ENCODE measurements around the gene PCDHB15. TPM values are rescaled to one million over a fixed set of nuclear protein-coding genes. Genes with fewer than 3 reads are reported as not detected.
"Not testable (repeated sequence)": the region's sequence is repeated elsewhere in the genome, so short reads cannot be mapped to it uniquely, and the experiment has no call there.

PCDHB15 gene
- 5.8 TPM for total RNA-seq
- long read RNA-seq, full-length matches to known transcripts, result 5 of 5 reads
- long read RNA-seq, partial matches to known transcripts, result 0 of 5 reads
- long read RNA-seq, other reads (novel, unspliced or antisense), result 0 of 5 reads

- intact Hi-C loops (cut with DNase I), result loop anchor here (1.0 kb wide), 1 partner anchor 319 kb away; no protein-coding TSS in a partner anchor
- no peak for ATAC-seq
- no peak for DNase-seq (ENCODE audit: missing footprints)
Measured at GRCh38 chr5:141245250-141245717, at the start of gene PCDHB15. PCDHB15 (plus strand) TSS chr5:141245395; CDS start chr5:141245579, 184 bp downstream.

- intact Hi-C loops (cut with DNase I), result no loop called here
- ATAC-seq (no peak), DNase-seq (ENCODE audit: missing footprints) (no peak)
Measured at GRCh38 chr5:141196363-141196762, 48.8 kb upstream of the PCDHB15 start.

- intact Hi-C loops (cut with DNase I), result no loop called here
- ATAC-seq, result no peak
- DNase-seq (ENCODE audit: missing footprints), result no peak
Measured at GRCh38 chr5:141199359-141200235, 45.6 kb upstream of the PCDHB15 start, which contains the start of gene PCDHB11. PCDHB11 (plus strand) TSS chr5:141199627; CDS start chr5:141199775, 148 bp downstream.

- intact Hi-C loops (cut with DNase I); DNase-seq (ENCODE audit: missing footprints); ATAC-seq: not testable (repeated sequence)
Measured at GRCh38 chr5:141201126-141201525, 44.1 kb upstream of the PCDHB15 start.

GRCh38 chr5:141201646-141202045 lies 43.5 kb upstream of the PCDHB15 start:
- DNase-seq (ENCODE audit: missing footprints); intact Hi-C loops (cut with DNase I); ATAC-seq: not testable (repeated sequence)

GRCh38 chr5:141208478-141208877 lies 36.7 kb upstream of the PCDHB15 start, which contains the start of gene PCDHB12:
PCDHB12 (plus strand) TSS chr5:141208719; CDS start chr5:141208908, 189 bp downstream.
- DNase-seq (ENCODE audit: missing footprints) (no peak), ATAC-seq (no peak)
- intact Hi-C loops (cut with DNase I), result no loop called here

- intact Hi-C loops (cut with DNase I), result loop anchor here (10.0 kb wide), 1 partner anchor 115 kb away; the partner anchor contains the start of gene TAF7
- ATAC-seq; DNase-seq (ENCODE audit: missing footprints): not testable (repeated sequence)
Measured at GRCh38 chr5:141210281-141210680, 34.9 kb upstream of the PCDHB15 start.

- not testable (repeated sequence) for DNase-seq (ENCODE audit: missing footprints); ATAC-seq
- intact Hi-C loops (cut with DNase I), result loop anchor here (10.0 kb wide), 1 partner anchor 114 kb away; the partner anchor contains the start of gene TAF7
Measured at GRCh38 chr5:141210849-141211248, 34.3 kb upstream of the PCDHB15 start.

GRCh38 chr5:141213656-141214339 lies 31.4 kb upstream of the PCDHB15 start, which contains the start of gene PCDHB13:
PCDHB13 (plus strand) TSS chr5:141213919; CDS start chr5:141214124, 205 bp downstream.
- intact Hi-C loops (cut with DNase I), result loop anchor here (10.0 kb wide), 1 partner anchor 111 kb away; the partner anchor contains the start of gene TAF7
- DNase-seq (ENCODE audit: missing footprints), result peak; percentile 80
- peak; percentile 81 for ATAC-seq

- DNase-seq (ENCODE audit: missing footprints); ATAC-seq: not testable (repeated sequence)
- intact Hi-C loops (cut with DNase I), result loop anchor here (10.0 kb wide), 1 partner anchor 110 kb away; the partner anchor contains the start of gene TAF7
Measured at GRCh38 chr5:141214583-141214982, 30.6 kb upstream of the PCDHB15 start.

- intact Hi-C loops (cut with DNase I), result loop anchor here (10.0 kb wide), 1 partner anchor 109 kb away; the partner anchor contains the start of gene TAF7
- ATAC-seq; DNase-seq (ENCODE audit: missing footprints): not testable (repeated sequence)
Measured at GRCh38 chr5:141215504-141215903, 29.7 kb upstream of the PCDHB15 start.

- ATAC-seq; DNase-seq (ENCODE audit: missing footprints): not testable (repeated sequence)
- intact Hi-C loops (cut with DNase I), result loop anchor here (10.0 kb wide), 1 partner anchor 109 kb away; the partner anchor contains the start of gene TAF7
Measured at GRCh38 chr5:141216035-141216434, 29.2 kb upstream of the PCDHB15 start.

- DNase-seq (ENCODE audit: missing footprints) (no peak), ATAC-seq (no peak)
- intact Hi-C loops (cut with DNase I), result no loop called here
Measured at GRCh38 chr5:141223112-141223783, 21.9 kb upstream of the PCDHB15 start, which contains the start of gene PCDHB14. PCDHB14 (plus strand) TSS chr5:141223343; CDS start chr5:141223506, 163 bp downstream.

- DNase-seq (ENCODE audit: missing footprints); intact Hi-C loops (cut with DNase I); ATAC-seq: not testable (repeated sequence)
Measured at GRCh38 chr5:141224844-141225243, 20.4 kb upstream of the PCDHB15 start.

- not testable (repeated sequence) for DNase-seq (ENCODE audit: missing footprints); ATAC-seq
Measured at GRCh38 chr5:141225421-141225820, 19.8 kb upstream of the PCDHB15 start.

GRCh38 chr5:141234109-141234667 lies 11.0 kb upstream of the PCDHB15 start:
- DNase-seq (ENCODE audit: missing footprints) (no peak), ATAC-seq (no peak)
- intact Hi-C loops (cut with DNase I), result no loop called here

More at GRCh38 chr5:141225421-141225820, 19.8 kb upstream of the PCDHB15 start:
- intact Hi-C loops (cut with DNase I), result not testable (repeated sequence)

- intact Hi-C loops (cut with DNase I); ATAC-seq; DNase-seq (ENCODE audit: missing footprints): not testable (repeated sequence)
Measured at GRCh38 chr5:141235922-141236321, 9.3 kb upstream of the PCDHB15 start.
